GM21423 (cell line): Measurements from ENCODE around the gene ZMIZ1.
"Not testable (repeated sequence)": the region's sequence is repeated elsewhere in the genome, so short reads cannot be mapped to it uniquely, and the experiment has no call there.

Source experiments
- ATAC-seq: cut with Tn5 transposase; IDR thresholded peaks from one replicate; pipeline ENCODE4 v1.9.1; 2021; ENCODE audit warnings: mild to moderate bottlenecking, moderate library complexity; ENCODE audit not compliant: unreplicated experiment

Gene ZMIZ1

DNA sequence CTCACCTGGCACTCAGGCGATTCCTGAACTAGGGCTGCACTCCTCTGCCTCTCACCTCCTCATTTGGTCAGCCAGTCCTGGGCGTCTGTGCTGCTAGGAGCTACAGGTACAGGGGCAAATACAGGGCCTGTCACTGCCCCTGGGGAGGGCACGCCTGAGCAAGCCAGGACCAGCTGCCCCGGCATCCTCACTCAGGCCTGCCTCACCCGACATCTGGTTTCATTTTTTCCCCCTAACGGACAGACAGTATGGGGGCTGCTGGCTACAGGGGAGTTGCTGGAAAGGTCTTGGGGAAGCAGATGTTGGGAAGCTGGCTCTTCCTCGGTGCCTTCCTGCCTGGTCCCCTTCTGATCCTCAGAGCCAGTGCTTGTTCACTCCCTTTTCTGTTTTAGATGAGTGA, 201.2 kb downstream of the ZMIZ1 start:
- ATAC-seq, result no peak

- no peak for ATAC-seq
Measured at GRCh38 chr10:79270466-79271246, 201.9 kb downstream of the ZMIZ1 start.

DNA sequence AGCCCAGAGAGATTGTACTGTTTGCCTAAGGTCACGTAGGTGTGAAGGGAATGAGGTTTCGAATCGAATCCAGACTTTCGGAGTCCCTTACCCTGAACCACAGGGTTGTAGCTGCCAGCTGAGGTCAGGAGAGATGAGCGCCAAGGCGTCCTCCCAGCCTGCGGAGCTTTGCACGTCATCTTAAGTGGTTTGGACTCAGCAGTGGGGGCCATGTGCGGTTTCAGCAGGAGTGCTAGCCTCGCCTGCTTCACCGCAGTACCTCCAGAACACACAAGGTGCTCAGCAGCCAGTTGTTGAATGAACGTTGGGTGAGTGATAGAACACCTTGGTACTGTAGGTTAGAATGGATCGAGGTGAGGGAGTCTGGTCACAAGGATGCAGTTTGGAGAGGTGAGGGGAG, 203.6 kb downstream of the ZMIZ1 start:
- ATAC-seq, result no peak

GRCh38 chr10:79273604-79274003, 204.8 kb downstream of the ZMIZ1 start:
- no peak for ATAC-seq

DNA sequence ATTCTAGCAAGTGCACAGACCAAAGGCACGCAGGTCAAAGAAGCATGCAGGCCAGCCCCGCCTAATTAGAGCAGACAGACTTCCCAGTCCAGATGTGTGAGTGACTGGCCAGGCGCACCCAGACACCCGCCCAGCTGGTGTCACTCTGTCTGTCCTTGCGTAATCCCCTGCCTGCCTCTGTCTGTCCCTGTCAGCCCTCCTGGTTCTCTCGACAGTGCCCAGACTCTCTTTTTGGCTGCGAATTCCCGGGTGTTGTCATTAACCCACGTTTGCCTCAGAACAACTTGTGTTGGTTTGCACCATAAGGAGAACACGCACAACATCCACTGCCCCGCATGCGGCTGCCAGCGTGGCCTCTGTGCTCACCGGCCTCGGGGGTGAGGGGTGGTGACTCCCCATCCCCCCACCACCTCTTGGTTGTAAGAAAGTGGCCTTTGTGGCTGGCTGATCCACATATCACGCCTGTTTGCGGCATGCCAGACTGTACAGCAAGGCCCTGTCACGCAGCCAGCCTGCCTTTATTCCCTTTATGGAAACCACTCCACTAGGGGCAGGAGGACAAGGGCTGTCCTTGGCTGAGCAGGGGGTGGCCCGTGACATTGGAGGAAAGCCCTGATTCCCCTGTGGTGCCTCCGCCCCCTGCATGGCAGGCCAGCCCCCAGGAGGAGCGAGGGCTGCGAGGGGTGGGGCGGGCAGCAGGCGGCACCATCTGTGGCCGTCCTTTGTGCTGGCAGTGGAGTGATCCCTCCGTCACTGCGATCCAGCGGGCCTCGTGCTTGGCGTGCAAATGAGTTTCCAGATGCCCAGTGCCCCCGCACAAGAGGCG, 205.7 kb downstream of the ZMIZ1 start:
- ATAC-seq, result no peak

DNA sequence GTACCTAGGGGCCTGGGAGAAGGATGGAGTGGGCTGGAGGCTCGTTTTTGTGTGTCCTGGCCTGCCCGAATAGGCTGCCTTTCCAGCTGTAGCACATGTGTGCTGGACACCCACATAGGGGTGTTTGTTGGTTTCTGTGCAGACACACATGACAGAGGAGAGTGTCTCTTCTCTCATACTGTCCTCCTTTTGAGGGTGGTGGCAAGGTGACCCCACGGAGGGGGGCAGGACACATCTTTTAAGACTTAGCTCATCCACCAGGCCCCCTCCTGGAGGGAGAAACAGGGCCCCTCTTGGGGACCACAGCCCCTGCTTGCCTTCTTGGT, 206.3 kb downstream of the ZMIZ1 start:
- no peak for ATAC-seq

GRCh38 chr10:79275431-79275851, 206.7 kb downstream of the ZMIZ1 start:
- no peak for ATAC-seq

GRCh38 chr10:79277579-79278269, 209.0 kb downstream of the ZMIZ1 start:
- ATAC-seq, result no peak

DNA sequence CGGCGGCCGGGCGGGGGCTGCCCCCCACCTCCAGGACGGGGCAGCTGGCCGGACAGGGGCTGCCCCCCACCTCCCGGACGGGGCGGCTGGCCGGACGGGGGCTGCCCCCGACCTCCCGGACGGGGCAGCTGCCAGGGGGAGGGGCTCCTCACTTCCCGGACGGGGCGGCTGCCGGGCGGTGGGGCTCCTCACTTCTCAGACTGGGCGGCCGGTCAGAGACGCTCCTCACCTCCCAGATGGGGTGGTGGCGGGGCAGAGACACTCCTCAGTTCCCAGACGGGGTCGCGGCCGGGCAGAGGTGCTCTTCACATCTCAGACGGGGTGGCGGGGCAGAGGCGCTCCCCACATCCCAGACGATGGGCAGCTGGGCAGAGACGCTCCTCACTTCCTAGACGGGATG, 210.3 kb downstream of the ZMIZ1 start:
- ATAC-seq, result not testable (repeated sequence)

DNA sequence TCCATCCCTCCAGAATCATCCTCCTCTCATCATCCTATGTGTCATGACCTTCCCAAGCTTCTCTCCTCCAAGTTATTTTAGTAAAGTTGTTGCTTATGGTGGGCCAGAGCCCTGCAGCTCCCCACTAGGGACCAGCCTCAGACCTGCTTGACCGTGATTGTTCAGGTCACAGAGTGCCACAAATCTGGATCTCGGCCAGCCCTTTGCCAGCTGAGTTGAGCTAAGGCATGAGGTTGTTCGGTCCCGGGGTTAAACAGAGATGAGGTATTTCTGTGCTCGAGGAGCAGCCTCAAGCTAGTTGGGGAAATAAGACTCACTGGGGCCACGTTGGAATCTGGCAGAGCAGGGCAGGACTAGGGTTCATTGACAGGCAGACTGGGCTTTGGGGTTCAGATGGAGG, 212.2 kb downstream of the ZMIZ1 start:
- no peak for ATAC-seq

- ATAC-seq, result no peak
Measured at GRCh38 chr10:79282388-79282787, 213.6 kb downstream of the ZMIZ1 start.

- no peak for ATAC-seq
Measured at GRCh38 chr10:79283616-79284015, 214.8 kb downstream of the ZMIZ1 start.

DNA sequence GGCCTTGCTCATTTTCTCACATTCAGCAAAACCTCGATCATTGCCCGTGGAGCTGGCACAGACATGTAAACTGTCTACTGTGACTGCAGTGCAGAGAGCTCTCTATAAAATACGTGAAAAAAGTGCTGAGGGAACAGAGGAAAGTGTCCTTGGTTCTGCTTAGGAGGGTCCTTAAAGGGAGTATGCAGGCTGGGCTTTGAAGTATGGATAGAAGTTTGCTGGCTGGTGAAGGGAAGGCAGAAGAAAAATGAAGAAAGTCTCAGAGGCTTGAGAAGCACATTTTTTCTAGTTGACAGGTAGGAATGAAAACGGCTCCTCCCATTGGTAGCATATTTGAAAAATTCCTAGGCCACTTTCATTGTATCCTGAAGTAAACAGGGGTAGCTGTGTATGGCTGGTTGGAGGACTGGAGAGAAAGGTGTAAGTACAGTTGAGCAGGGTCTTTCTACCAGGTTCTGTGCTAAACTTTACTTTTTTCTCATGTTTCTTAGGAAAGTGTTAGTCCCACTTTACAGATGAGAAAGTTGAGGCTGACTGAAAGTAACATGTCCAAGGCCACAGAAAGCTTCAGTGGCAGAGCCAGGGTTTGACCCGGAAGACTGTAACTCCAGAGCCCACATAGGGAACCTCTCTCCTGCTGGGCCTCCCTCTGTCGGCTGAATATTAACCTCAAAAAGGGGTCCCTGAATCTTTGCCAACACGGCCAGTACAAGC, 215.5 kb downstream of the ZMIZ1 start:
- ATAC-seq, result no peak

DNA sequence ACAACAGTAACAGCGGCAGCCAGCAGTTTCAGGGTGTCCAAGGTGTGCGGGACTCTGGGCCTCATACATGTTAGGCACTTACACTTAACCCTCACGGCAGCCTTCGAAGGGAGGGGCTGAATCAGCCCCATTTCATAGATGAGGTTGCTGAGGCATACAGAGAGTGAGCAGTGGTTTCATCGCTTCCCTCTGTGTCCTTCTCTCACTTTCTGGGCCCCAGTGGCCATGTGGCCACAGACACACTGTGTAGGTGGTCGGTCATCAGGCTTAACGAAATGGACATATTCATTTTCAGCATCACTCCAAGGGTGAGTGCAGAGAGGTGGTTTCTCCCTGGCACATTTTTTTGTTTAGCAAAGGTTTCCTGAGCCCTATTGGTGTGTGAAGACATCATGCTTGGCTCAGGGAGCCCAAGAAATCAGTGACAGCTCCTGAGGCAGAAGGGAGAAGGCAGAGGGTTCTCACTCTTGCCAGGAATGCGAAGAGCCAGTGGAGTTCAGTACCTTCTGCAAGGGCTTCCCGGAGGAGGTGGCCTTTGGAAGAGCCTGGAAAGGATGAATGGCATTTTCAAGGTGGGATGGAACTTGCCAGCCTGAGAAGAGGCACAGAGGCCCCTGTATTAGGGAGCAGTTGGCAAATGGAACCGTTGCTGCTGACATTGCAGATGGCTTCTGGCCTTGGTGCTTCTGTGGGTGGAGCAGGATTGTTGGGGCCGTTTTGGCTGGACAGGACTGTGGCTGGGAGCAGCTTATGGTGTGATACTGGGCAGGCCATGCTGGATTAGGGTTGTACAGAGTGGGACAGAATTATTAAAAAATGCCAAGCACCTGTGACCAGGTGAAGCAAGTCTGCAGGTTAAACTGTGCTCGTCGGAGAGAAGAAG, 216.8 kb downstream of the ZMIZ1 start:
- ATAC-seq, result peak; percentile 59

DNA sequence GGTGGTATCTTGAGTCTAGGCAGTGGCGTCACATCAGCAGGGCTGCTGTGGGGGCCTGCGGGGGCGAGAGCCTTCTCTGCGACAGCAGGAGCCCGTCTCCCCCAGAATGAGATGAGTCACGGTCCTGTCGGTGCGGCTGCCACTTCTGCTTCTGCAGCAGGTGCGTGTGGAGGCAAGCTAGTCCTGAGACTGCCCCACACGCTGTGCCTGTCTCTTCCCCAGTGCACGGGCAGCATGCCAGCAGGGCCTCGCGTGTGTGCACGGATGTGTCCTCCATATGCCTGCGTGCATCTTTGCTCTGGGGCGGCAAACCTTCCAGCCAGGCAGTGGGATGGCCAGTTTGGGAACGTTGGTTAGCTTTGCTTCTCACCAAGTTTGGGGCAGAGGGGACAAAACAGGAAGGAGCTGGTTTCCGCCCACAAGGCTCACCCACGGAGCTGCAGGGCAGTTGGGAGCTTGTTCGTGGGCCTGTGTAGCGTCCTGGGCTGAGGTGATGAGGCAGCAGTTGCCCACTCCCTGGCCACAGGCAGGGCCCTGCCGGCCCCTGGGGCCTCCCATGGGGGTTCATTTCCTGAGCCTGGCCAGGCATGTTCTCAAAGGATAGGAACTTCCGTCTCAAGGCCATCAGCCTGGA, 217.7 kb downstream of the ZMIZ1 start:
- ATAC-seq, result peak; percentile 84

- ATAC-seq, result no peak
Measured at GRCh38 chr10:79287973-79288723, 219.4 kb downstream of the ZMIZ1 start.

DNA sequence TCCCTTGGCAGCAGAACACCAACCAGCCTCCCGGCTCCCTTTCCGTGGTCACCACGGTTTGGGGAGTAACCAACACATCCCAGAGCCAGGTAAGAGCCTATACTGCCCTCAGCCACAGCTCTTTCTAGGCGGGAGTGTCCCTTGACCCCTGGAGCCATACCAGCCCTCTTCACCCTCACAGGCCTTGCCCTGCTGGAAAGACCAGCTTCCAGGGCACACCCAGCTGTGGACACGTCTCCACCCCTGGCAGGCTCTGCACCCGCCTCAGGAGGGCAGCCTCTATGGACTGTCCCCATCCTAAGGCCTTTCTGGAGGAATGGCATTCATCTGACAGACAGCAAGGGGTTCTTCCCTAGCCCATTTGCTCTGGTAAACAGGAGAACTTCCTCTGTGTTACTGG, 221.0 kb downstream of the ZMIZ1 start:
- ATAC-seq, result no peak

GRCh38 chr10:79292026-79292766, 223.4 kb downstream of the ZMIZ1 start:
- ATAC-seq, result no peak
